HCT116 (cell line): ENCODE measurements around the gene KRT82. TPM values are rescaled to one million over a fixed set of nuclear protein-coding genes. Genes with fewer than 3 reads are reported as not detected.

Source experiments
- ATAC-seq: fragments of 200-7000 bp; cut with Tn5 transposase; 2 replicates; pipeline ENCODE4 v1.9.1; 2020; ENCODE audit warnings: mild to moderate bottlenecking, moderate library complexity
- BruUV-seq: library from RNA; stranded (reverse); fragments of 400-500 nt; replicated peaks from 2 replicates; lab custom pipeline; 2021; lab: Mats Ljungman, UMichigan
- CTCF ChIA-PET: fragments of 300-600 bp; sonication (Branson Sonifier 250); formaldehyde crosslinking; loops from one replicate; lab custom pipeline; 2021; ENCODE audit warnings: antibody characterized with exemption; lab: Charles Lee
- POLR2A ChIA-PET: fragments of 300-600, 350-600 bp; sonication (Branson Sonifier 250); formaldehyde crosslinking; loops from one replicate; lab custom pipeline; 2021; ENCODE audit warnings: antibody characterized with exemption; lab: Charles Lee
- RAD21 ChIA-PET, 2 experiments: fragments of 300-600 bp; sonication (Branson Sonifier 250); formaldehyde crosslinking; loops; one replicate each; lab custom pipeline; 2023; ENCODE audit warnings: low total read pairs in 2 of 2; ENCODE audit not compliant: uncharacterized antibody in 2 of 2, unreplicated experiment in 2 of 2, low non-redundant PET in 1 of 2; lab: Charles Lee
- DNase-seq: peaks from one replicate; pipeline ENCODE4 v3.0.0-alpha.2; 2010; ENCODE audit warnings: low read depth, low spot score
- H2AFZ ChIP-seq: fragments of 200-600 bp; shearing (Covaris generic), sonication (generic); 2 replicates; pipeline ENCODE4 v1.6.1; 2017; ENCODE audit warnings: low read depth, mixed run types, mixed read lengths, antibody characterized with exemption, low read length; ENCODE audit not compliant: poor library complexity, severe bottlenecking
- H3K27ac ChIP-seq: 2 replicates; pipeline ENCODE4 v1.5.1; 2012; ENCODE audit warnings: low read depth, low read length
- H3K27me3 ChIP-seq: fragments of 200-600 bp; sonication (generic); 2 replicates; pipeline ENCODE4 v1.6.1; 2016; ENCODE audit warnings: mixed run types, low read length, mixed read lengths; ENCODE audit not compliant: insufficient read depth
- H3K36me3 ChIP-seq, 2 experiments: fragments of 200-500 bp in 1 of 2; fragments of 200-600 bp in 1 of 2; sonication (Bioruptor generic) in 1 of 2; sonication (generic) in 1 of 2; 2 replicates each; pipeline versions ENCODE4 v1.5.1 to v1.6.1; 2014 to 2016; ENCODE audit warnings: low read length in 2 of 2, inconsistent platforms in 1 of 2, mixed read lengths in 1 of 2, mixed run types in 1 of 2; ENCODE audit not compliant: insufficient read depth in 2 of 2, control insufficient read depth in 1 of 2
- H3K4me1 ChIP-seq, 2 experiments: fragments of 200-600 bp in 1 of 2; sonication (generic) in 1 of 2; 2 replicates each; pipeline versions ENCODE4 v1.5.1 to v1.6.1; 2012 to 2017; ENCODE audit warnings: low read length in 2 of 2, inconsistent platforms in 1 of 2, mild to moderate bottlenecking in 1 of 2, mixed read lengths in 1 of 2, mixed run types in 1 of 2, moderate library complexity in 1 of 2; ENCODE audit not compliant: insufficient read depth in 2 of 2, control insufficient read depth in 1 of 2
- H3K4me2 ChIP-seq: fragments of 200-600 bp; sonication (generic); 2 replicates; pipeline ENCODE4 v1.6.1; 2017; ENCODE audit warnings: mixed run types, low read length, mixed read lengths
- H3K4me3 ChIP-seq, 2 experiments: fragments of 200-600 bp in 1 of 2; sonication (generic) in 1 of 2; replicated peaks in 1 of 2; 2 replicates each; pipeline ENCODE4 v1.5.1; 2011 to 2016; ENCODE audit warnings: low read length in 2 of 2, control low read depth in 1 of 2, low read depth in 1 of 2, mild to moderate bottlenecking in 1 of 2, mixed read lengths in 1 of 2, mixed run types in 1 of 2
- H3K79me2 ChIP-seq: fragments of 200-600 bp; sonication (generic); 2 replicates; pipeline ENCODE4 v1.6.1; 2017; ENCODE audit warnings: mild to moderate bottlenecking, mixed run types, low read length, moderate library complexity, mixed read lengths; ENCODE audit not compliant: insufficient read depth
- H3K9ac ChIP-seq: fragments of 200-600 bp; sonication (generic); 2 replicates; pipeline ENCODE4 v1.6.1; 2016; ENCODE audit warnings: low read length, mixed read lengths
- H3K9me2 ChIP-seq: fragments of 200-600 bp; sonication (generic), shearing (Covaris generic); 2 replicates; pipeline ENCODE4 v1.6.1; 2017; ENCODE audit warnings: mixed run types, mild to moderate bottlenecking, moderate library complexity; ENCODE audit not compliant: insufficient read depth
- H3K9me3 ChIP-seq, 2 experiments: fragments of 200-500 bp in 1 of 2; fragments of 200-600 bp in 1 of 2; sonication (Bioruptor generic) in 1 of 2; sonication (generic) in 1 of 2; 2 replicates each; pipeline ENCODE4 v1.6.1; 2014 to 2017; ENCODE audit warnings: low read length in 2 of 2, mixed read lengths in 2 of 2, inconsistent platforms in 1 of 2, low read depth in 1 of 2, mild to moderate bottlenecking in 1 of 2, mixed run types in 1 of 2, moderate library complexity in 1 of 2; ENCODE audit not compliant: control insufficient read depth in 1 of 2, insufficient read depth in 1 of 2
- H4K20me1 ChIP-seq: fragments of 200-600 bp; sonication (generic), shearing (Covaris generic); 2 replicates; pipeline ENCODE4 v1.6.1; 2017; ENCODE audit warnings: mixed run types, mild to moderate bottlenecking, moderate library complexity; ENCODE audit not compliant: insufficient read depth
- CBX3 ChIP-seq: IDR thresholded peaks from 2 replicates; pipeline ENCODE4 v1.6.1; 2012; ENCODE audit warnings: low read depth
- CTCF ChIP-seq, 3 experiments: fragments of 200-600 bp in 1 of 3; sonication (generic) in 1 of 3; IDR thresholded peaks in 2 of 3; conservative IDR thresholded peaks in 1 of 3; 2 replicates each; pipeline ENCODE4 v1.5.1; 2012 to 2017; ENCODE audit warnings: low read depth in 2 of 3, low read length in 2 of 3, antibody characterized with exemption in 1 of 3, borderline replicate concordance in 1 of 3, control low read depth in 1 of 3, mild to moderate bottlenecking in 1 of 3, mixed read lengths in 1 of 3, mixed run types in 1 of 3, moderate library complexity in 1 of 3; ENCODE audit not compliant: insufficient read depth in 1 of 3
- EGR1 ChIP-seq: IDR thresholded peaks from 2 replicates; pipeline ENCODE4 v1.6.1; 2012; ENCODE audit warnings: low read depth
- ELF1 ChIP-seq: IDR thresholded peaks from 2 replicates; pipeline ENCODE4 v1.6.1; 2012; ENCODE audit warnings: low read depth, borderline replicate concordance
- MAX ChIP-seq: IDR thresholded peaks from 2 replicates; pipeline ENCODE4 v1.6.1; 2012
- RAD21 ChIP-seq: IDR thresholded peaks from 2 replicates; pipeline ENCODE4 v1.6.1; 2012; ENCODE audit warnings: low read depth, mild to moderate bottlenecking
- SIN3A ChIP-seq: IDR thresholded peaks from 2 replicates; pipeline ENCODE4 v1.6.1; 2012; ENCODE audit warnings: low read depth
- SP1 ChIP-seq: IDR thresholded peaks from 2 replicates; pipeline ENCODE4 v1.6.1; 2012; ENCODE audit warnings: low read depth
- TCF7L2 ChIP-seq: IDR thresholded peaks from 2 replicates; pipeline ENCODE4 v1.7.0; 2011; ENCODE audit warnings: borderline replicate concordance, inconsistent platforms; ENCODE audit not compliant: insufficient read depth, insufficient read length; ENCODE audit errors: extremely low read depth
- YY1 ChIP-seq: IDR thresholded peaks from 2 replicates; pipeline ENCODE4 v1.6.1; 2011; ENCODE audit warnings: low read length, low read depth, moderate library complexity, mild to moderate bottlenecking; ENCODE audit not compliant: insufficient replicate concordance; ENCODE audit errors: extremely low read depth
- ZBTB33 ChIP-seq: IDR thresholded peaks from 2 replicates; pipeline ENCODE4 v1.6.1; 2011; ENCODE audit warnings: mild to moderate bottlenecking, low read length, moderate library complexity; ENCODE audit not compliant: insufficient replicate concordance; ENCODE audit errors: extremely low read depth
- ZFX ChIP-seq: fragments of 450-650 bp; IDR thresholded peaks from 2 replicates; pipeline ENCODE4 v1.6.1; 2017
- intact Hi-C: fragments of 100-400 bp; cut with micrococcal nuclease; formaldehyde crosslinking; loops from 2 replicates; pipeline ENCODE4 v1.10.0; 2022
- total RNA-seq: library from RNA; stranded (reverse); gene quantifications from one replicate; pipeline ENCODE4 v1.2.1, GENCODE V29; 2021; ENCODE audit not compliant: unreplicated experiment

Gene KRT82
- total RNA-seq, 1 experiment from 2014 or later: not detected

GRCh38 chr12:52385226-52385702, 20.9 kb downstream of the KRT82 start, which contains the start of gene KRT84:
KRT84 (minus strand) TSS chr12:52385652; CDS start chr12:52385585, 67 bp downstream.
- ATAC-seq: no peak
- intact Hi-C loops: no loop called here
- Histone ChIP-seq H3K4me3 (no peak within 1 kb of the TSS), H3K4me1 (peaks cover 0 to 5% of the 10 kb centered on the region in 2 experiments; a peak in 1 of 4 replicates), H3K79me2 (no peaks in the 10 kb centered on the region), H3K9ac (no peak within 1 kb of the TSS), H3K27ac (no peak within 1 kb of the TSS), H2AFZ (no peak within 1 kb of the TSS), H3K36me3 (no peaks in the 10 kb centered on the region), H3K4me2 (no peak within 1 kb of the TSS), H4K20me1 (no peaks in the 10 kb centered on the region), H3K9me3 (no peaks in the 10 kb centered on the region), H3K27me3 (no peaks in the 10 kb centered on the region), H3K9me2 (no peaks in the 10 kb centered on the region)
- CTCF ChIA-PET: interaction anchor here (2.0 to 3.1 kb wide), 3 partner anchors 10 to 485 kb away, joined by 8 to 17 read pairs (median 13); no protein-coding TSS in a partner anchor
- RAD21 ChIA-PET: no interaction called here
- no TSS peak for BruUV-seq
- POLR2A ChIA-PET: no interaction called here
- TF ChIP-seq RAD21 (no peak), MAX (no peak), ZBTB33 (no peak)
- DNase-seq: no peak

- H3K79me2 ChIP-seq: no peaks in the 10 kb centered on the region
- RAD21 ChIA-PET: interaction anchor here in 1 of 2 experiments (0.6 to 0.7 kb wide), 2 partner anchors 482 to 502 kb away, joined by 3 read pairs; no protein-coding TSS in a partner anchor
- H3K36me3 ChIP-seq: no peaks in the 10 kb centered on the region
- no peaks in the 10 kb centered on the region for H3K4me1 ChIP-seq
- H2AFZ ChIP-seq: no peak overlapping the region
- no peak overlapping the region for H3K27ac ChIP-seq
- POLR2A ChIA-PET: no interaction called here
- H3K9ac ChIP-seq: no peak overlapping the region
- intact Hi-C loops: no loop called here
- no TSS peak for BruUV-seq
- CTCF ChIA-PET: interaction anchor here (1.0 to 1.5 kb wide), 4 partner anchors 11 to 495 kb away, joined by 3 to 5 read pairs (median 4); no protein-coding TSS in a partner anchor
- H3K9me3 ChIP-seq: no peaks in the 10 kb centered on the region
- no peaks in the 10 kb centered on the region for H3K27me3 ChIP-seq
- ATAC-seq: no peak
- no peak overlapping the region for H3K4me3 ChIP-seq
- H4K20me1 ChIP-seq: no peaks in the 10 kb centered on the region
- no peak for DNase-seq
- H3K9me2 ChIP-seq: no peaks in the 10 kb centered on the region
- no peak overlapping the region for H3K4me2 ChIP-seq
- TF ChIP-seq EGR1: no peak
- no peak for TF ChIP-seq ZFX
- no peak for TF ChIP-seq TCF7L2
- TF ChIP-seq CTCF (IDR thresholded peaks at IDR 0.05 in 2 of 3, conservative IDR thresholded peaks at IDR 0.05 in 1 of 3; ENCODE audit: borderline replicate concordance in 1 of 3, insufficient read depth in 1 of 3, low read depth in 2 of 3, low read length in 2 of 3): no peak
- no peak for TF ChIP-seq CBX3
- no peak for TF ChIP-seq ZBTB33
- no peak for TF ChIP-seq SP1
- TF ChIP-seq YY1: no peak
- no peak for TF ChIP-seq ELF1
- TF ChIP-seq SIN3A: no peak
- TF ChIP-seq RAD21: no peak
Measured at GRCh38 chr12:52383331-52383730, 22.8 kb downstream of the KRT82 start.
